Measurements from ENCODE around the gene TMEM108.

TMEM108 gene

DNA sequence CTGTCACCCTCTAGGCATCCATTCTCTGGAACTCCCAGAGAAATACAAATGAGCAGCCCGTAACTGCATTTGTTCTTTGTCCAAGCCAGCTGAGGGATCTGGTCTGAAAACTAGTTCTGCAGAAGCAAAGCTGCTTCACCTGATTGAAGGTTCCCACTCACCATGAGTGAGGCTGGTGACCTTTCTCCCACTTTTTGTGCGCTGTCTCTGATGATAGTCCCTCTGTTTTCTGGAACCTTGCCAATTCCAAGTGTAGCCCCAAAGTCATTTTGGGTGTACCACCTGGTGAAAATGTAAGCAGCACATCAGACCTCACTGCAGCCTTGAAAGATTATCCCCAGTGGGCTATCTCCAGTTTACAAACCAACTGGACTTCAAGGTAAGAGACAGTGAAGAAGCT lies 322.3 kb downstream of the TMEM108 start:
- no peak for DNase-seq (ENCODE audit: low read depth in 2 of 2)

DNA sequence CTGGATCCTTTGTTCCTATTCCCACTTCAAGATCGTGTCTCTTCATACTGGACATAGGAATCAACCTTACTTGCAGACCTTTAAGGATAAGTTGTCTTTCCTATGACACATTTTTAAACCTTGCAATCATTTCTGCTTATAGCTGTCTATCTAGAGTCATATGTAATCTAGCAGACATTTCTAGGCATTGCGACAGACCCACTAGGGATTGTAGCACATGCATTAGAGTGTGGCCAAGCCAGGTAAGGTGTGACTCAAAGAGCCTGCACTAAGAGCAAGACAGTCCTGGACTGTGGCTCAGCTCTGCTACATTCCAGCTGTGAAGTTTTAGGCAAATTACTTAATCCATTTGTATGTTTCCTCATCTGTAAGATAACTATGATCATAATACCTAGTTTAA lies 322.8 kb downstream of the TMEM108 start:
- no peak for DNase-seq (ENCODE audit: low read depth in 2 of 2)

DNA sequence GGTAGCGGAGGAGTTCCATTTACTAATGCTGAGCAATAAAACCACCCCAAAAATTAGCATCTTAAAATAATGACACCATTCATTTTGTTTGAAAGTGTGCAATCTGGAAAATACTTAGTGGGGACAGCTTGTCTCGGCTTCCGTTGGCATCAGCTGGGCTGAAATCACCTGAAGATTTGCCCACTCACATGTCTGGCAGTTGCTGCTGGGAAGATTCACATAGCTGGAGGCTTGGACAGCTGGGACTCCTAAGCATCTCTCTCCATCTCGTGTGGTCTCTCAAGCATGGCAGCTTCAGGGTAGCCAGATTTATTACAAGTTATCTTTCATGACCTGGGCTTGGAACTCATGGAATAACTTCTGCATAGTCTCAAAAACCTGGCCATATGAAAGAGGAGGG lies 323.2 kb downstream of the TMEM108 start:
- DNase-seq (ENCODE audit: low read depth in 2 of 2) = no peak

DNA sequence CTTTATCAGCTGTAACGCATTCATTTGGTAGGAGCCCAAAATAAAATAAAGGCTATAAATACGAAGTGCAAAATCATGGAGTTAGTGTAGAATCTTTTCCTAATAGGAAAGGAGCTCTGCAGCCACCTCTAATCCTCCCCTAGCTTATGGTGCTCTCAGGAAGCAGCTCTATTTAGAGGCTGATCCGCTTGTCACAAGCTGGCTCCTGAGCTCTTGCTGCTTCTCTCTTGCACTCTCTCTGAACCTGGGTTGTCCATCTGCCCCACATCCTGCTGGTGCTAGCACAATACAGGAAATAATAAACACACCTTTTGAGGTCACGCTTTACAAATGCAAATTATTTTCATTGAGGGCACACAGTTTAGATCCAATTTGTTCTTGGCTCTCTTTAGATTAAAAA lies 324.3 kb downstream of the TMEM108 start:
- DNase-seq (ENCODE audit: low read depth in 2 of 2) = no peak

DNA sequence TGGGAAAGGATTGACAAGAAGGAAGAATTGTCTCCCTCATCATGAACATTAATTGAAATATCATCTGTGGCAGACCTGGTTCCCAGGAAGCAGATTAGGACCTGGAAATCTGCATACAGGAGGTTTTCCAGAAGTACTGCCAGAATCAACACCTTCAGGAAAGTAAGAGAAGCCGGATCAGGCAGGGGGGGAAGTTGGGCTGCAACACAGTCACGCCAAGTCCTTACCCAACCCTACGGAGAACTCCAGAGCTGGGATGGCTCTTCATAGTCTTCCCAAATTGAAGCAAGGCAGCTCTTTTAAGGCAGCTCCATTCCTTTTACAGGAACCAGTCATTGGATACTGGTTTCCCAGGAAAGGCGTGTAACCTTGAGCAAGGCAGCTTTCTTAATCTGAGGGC lies 326.5 kb downstream of the TMEM108 start:
- no peak for DNase-seq (ENCODE audit: low read depth in 2 of 2)

DNA sequence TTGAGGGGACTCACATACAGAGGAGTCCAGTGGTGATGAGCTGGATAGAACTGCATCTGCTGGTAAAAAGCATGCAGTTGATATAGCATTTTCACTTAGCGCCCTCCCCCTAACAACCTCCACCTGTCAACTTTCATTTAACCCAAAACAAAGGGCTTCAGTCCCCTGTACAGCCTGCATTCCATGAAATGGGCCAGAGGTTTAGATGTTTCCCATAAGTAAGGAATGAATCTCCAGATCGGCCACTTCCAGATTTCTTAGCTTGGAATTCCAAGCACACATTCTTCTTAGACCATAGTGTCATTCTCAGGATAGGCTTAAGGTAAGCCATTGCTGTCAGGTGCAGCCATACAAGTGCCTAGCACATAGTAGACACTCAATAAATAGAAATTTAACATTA lies 328.7 kb downstream of the TMEM108 start:
- DNase-seq (ENCODE audit: low read depth in 2 of 2) = no peak

DNA sequence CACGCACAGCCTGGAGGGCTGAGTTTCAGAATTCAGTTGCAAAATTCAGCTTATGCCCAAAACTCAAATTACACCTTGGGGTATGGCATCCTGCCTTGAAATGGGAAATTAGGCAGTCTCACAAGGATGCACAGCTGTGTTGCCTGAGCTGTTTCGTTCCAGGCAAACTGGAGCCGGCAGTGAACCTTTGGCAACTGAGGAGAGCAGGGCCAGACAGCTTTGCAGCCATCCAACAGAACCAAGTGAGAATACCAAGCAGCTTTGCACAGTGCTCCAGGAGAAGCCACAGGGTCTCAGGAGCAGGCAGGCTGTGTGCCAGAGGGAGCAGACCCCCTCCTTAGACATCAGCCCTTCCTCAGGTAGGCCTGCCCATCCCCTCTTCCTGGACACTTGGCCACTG lies 329.2 kb downstream of the TMEM108 start:
- no peak for DNase-seq (ENCODE audit: low read depth in 2 of 2)

DNA sequence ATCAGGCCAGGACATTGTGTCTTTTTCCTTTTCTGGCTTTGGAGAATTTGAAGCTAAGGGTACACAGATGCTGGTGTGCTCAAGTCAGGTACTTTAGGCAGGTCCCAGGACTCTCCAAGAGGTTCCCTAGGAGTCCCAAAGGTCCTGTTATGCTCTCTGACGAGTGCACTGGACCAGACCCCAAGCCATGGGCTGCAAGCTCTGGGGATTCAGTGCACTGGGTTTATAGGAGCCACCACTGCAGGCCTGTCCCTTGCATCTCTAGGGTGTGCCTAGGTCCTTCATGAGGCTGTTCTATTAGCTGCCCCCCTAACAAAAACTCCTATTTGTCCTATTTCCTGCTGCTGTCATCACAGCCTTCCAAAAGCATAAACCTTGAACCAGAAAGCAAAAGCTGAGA lies 329.8 kb downstream of the TMEM108 start:
- no peak for DNase-seq (ENCODE audit: low read depth in 2 of 2)

DNA sequence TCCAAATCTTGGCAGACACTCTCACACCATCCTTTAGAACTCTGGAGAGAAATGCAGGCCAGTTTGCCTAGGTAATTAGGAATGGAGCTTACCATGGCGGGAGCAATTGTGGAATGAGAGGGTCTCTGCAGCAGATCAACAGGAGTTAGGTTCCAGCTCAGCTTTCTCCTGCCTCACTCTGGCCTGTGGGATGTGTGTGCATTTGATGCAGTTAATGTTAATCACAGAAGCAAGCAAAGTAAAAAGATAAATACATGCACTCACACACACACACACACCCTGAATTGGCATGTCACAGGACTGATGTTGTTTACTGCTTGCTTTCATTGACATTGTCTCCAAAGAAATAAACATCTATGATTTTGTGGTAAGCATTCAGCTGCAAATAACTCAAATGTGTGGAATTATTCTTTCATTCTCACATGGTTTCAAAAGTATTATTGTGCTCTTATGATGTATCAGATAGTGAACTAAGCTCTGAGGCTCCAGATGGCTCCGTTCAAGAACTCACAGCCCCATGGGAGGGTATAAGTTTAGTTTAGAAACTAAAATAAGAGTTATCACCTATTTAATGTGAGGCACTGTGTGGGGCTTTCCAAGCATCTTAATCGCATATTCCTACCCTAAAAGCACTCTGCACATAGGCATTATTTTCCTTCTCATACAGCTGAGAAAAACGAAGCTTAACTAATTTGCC lies 330.3 kb downstream of the TMEM108 start:
- DNase-seq (ENCODE audit: low read depth in 2 of 2) = no peak

DNA sequence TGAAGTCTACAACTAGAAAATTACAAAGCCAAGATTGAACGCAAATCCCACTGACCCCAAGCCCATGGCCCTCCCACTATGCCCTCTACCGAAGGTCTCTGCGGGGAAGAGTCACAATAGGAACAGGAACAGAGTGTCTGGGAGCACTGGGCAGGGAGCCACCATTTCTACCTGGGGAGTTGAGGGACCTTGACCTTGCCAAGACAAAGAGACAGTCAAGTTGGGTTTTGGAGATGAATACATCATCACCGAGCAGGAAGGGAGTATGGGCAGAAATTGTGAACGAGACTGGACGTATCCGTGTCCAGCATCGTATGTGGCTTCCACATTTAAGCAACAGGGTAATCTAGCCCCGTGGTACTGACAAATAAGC lies 330.9 kb downstream of the TMEM108 start:
- DNase-seq (ENCODE audit: low read depth in 2 of 2) = no peak

DNA sequence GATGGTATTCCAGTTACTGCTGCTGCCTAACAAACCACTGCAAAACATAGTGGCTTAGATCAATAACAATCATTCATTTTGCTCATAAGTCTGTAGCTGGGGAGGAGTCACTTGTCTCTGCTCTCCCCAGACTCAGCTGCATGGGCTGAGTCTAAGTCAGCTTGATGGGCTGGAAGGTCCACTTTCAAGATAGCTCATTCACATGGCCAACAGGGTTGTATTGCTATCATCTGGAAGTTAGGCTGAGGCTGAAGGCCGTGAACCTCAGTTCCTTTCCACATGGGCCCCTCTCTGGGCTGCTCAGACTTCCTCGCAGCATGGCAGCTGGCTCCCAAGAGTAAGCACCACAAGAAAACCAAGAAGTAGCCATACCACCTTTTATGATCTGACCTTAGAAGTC lies 333.0 kb downstream of the TMEM108 start:
- DNase-seq (ENCODE audit: low read depth in 2 of 2) = no peak

DNA sequence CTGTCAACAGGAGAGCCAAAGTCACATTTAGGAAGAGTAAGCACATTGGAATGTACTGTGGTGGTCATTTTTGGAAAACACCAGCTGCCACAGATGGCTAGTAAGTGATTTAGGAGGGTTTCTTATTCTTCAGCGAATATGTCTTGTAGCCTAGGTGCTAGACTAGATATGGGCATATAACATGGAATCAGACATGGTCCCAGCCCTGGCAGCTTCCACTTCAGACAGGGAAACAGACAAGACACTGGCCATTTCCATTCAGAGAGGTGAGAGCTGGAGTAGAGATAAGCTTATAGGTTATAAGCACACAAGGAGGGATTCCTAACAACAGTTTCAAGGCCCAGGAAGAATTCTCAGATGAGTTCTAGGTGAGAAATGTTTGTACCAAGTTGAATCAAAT lies 333.5 kb downstream of the TMEM108 start:
- DNase-seq (ENCODE audit: low read depth in 2 of 2) = no peak

DNA sequence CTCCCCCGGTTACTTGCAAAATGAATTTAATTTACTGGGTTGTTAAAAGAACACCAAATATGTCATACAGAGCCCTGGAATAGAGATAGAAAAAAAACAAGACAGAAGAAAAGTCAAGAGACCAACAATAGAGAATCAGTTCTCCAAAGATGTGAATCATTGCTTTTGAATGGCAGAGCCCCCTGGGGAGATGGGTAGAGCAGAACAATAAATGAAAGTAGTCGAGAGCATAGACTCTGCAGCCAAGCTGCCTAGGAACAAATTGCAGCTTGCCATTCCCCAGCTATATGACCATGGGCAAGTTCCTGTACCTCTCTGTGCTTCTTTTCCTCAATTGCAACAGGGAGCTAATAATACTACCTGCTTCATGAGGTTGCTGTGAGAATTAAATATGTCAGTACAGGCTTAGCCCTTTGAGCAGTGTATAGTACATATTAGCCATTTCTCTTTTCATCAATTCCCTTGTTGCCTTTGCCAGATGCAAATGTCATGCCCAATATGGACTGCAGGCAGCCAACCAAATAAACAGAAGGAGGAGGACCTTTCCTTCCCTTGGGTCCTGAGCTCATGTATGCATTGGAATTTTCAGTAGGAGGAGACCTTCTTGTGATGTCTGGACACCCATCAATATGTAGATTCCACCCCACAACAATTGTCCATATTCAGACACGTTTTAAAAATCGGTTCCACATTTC lies 336.7 kb downstream of the TMEM108 start:
- DNase-seq (ENCODE audit: low read depth in 2 of 2) = no peak

DNA sequence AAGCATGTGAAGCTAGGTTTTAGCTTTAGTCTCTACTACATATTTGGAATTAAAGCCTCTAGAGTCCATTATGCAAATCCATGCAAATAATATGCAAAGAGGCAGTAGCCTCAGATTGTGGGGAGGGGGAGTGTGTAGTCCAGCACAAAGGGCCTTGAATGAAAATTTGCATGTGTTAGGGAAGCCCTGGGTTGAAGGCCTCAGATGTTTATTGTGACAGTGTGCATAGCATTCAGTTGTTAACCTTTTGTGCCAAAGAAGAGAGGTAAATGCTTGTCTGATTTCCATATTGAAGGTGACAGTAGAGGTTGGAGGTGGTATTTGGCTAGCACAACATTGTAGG lies 337.2 kb downstream of the TMEM108 start:
- DNase-seq (ENCODE audit: low read depth in 2 of 2) = no peak

DNA sequence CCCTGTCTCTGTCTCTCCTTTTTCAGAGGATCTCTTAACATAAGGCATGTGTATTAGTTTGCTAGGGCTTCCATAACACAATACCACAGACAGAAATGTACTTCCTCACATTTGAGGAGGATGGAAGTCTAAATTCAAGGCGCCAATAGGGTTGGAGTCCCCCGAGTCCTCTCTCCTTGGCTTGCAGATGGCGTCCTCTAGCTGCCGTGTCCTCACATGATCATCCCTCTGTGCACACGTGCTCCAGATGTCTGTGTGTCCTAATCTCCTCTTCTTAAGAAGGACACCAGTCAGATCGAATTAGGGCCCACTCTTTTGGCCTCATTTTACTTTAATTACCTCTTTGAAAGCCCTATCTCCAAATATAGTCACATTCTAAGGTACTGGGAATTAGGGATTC lies 338.6 kb downstream of the TMEM108 start:
- DNase-seq (ENCODE audit: low read depth in 2 of 2) = no peak

DNA sequence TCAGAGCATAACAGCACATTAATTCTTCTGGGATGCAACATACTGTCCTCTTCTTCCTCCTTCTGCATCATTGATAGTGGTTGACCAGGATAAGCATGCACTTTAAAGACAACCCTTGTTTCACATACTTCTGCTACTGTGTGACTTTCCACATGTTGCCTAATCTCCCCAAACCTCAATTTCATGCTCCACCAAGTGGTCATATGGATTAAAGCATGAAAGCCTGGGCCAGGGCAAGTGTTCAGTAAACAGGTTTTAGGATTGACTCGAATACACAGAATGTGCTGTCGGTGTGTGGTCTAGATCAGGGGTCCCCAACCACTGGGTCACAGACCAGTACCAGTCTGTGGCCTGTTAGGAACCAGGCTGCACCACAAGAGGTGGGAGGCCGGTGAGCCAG lies 339.2 kb downstream of the TMEM108 start:
- DNase-seq (ENCODE audit: low read depth in 2 of 2) = no peak

DNA sequence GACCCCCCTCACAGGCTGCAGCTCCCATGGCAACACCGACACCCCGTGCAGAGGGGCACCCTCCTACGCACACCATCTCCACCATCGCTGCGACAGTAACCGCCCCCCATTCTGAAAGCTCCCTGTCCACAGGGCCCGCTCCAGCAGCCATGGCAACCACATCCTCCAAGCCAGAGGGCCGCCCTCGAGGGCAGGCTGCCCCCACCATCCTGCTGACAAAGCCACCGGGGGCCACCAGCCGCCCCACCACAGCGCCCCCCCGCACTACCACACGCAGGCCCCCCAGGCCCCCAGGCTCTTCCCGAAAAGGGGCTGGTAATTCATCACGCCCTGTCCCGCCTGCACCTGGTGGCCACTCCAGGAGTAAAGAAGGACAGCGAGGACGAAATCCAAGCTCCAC lies 341.7 kb downstream of the TMEM108 start:
- DNase-seq (ENCODE audit: low read depth in 2 of 2) = no peak

DNA sequence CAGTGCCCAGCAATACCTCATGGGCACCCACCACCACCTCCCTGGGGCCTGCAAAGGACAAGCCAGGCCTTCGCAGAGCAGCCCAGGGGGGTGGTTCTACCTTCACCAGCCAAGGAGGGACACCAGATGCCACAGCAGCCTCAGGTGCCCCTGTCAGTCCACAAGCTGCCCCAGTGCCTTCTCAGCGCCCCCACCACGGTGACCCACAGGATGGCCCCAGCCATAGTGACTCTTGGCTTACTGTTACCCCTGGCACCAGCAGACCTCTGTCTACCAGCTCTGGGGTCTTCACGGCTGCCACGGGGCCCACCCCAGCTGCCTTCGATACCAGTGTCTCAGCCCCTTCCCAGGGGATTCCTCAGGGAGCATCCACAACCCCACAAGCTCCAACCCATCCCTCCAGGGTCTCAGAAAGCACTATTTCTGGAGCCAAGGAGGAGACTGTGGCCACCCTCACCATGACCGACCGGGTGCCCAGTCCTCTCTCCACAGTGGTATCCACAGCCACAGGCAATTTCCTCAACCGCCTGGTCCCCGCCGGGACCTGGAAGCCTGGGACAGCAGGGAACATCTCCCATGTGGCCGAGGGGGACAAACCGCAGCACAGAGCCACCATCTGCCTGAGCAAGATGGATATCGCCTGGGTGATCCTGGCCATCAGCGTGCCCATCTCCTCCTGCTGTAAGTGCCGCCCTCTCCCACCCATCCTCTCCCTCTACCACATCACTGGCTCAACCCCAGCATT lies 342.5 kb downstream of the TMEM108 start:
- no peak for DNase-seq (ENCODE audit: low read depth in 2 of 2)

DNA sequence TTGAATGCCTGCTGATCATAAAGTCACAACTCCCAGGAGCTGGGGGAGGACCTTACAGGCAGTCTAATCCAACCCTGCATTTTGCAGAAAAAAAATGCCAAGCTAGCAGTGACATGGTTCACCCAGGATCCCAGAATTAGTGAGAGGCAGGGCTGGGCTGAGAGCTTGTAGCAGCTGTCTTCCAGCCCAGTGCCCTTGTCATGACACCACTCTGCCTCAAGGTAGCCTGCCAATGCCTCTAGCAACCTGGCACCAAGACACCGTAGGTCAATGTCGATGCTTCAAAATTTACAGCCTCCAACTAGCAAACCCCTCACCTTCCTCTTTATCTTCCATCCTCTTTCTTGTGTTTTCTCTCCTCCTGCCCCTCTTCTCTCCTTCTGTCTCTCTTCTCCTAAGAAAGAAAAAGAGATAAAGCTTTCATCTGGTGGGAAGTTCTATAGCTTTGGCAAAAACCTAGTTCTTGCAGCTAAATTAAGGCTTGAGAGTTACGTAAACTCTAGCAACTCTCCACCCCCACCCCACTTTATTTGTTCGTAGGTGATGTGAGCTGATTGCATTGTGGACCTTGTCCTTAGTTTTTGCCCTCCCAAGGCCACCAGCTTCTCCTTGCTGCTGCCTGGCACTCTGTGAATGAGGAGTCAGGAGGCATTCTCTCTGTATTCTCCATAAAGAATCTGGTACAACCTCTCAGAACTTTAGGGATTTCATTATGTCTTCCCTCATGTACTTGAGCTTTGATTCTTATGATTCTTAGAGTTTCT lies 343.3 kb downstream of the TMEM108 start:
- DNase-seq (ENCODE audit: low read depth in 2 of 2) = no peak

DNA sequence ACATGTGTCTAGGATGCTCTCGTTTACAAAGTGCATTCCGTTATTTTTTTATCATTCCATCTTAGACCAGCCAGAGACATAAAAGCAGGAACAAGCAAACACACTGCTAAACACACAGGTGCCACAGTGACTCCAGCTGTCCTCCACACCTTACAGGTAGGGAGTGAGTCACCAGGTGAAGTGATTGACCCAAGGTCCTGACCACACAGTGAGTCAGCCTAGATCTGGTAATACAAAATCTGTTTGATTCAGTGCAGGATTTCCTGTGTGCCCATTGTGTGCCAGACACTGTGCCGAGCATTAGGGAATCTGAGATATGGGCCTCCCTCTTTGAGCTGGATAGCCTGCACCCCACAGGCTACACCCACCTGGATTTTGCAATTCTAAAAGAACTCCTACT lies 345.0 kb downstream of the TMEM108 start:
- no peak for DNase-seq (ENCODE audit: low read depth in 2 of 2)

DNA sequence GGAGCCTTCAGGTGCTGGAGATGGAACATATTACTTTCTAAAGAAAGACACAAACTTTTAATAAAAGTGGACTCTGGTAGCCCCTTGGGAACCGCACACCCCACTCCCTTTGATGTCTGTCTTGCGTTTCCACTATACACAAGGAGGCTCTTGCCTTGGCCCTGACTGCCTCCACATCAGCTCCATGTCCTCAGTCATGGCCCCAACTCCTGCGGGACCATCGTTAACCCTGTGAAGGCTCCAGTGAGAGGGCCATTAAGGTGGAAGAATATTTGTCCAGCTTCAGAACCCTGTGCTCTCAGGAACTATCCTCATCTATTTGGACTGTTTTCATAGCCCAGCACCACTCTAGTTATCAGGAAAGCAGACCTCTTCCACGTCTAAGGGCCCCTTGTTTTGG lies 345.6 kb downstream of the TMEM108 start:
- DNase-seq (ENCODE audit: low read depth in 2 of 2) = no peak

DNA sequence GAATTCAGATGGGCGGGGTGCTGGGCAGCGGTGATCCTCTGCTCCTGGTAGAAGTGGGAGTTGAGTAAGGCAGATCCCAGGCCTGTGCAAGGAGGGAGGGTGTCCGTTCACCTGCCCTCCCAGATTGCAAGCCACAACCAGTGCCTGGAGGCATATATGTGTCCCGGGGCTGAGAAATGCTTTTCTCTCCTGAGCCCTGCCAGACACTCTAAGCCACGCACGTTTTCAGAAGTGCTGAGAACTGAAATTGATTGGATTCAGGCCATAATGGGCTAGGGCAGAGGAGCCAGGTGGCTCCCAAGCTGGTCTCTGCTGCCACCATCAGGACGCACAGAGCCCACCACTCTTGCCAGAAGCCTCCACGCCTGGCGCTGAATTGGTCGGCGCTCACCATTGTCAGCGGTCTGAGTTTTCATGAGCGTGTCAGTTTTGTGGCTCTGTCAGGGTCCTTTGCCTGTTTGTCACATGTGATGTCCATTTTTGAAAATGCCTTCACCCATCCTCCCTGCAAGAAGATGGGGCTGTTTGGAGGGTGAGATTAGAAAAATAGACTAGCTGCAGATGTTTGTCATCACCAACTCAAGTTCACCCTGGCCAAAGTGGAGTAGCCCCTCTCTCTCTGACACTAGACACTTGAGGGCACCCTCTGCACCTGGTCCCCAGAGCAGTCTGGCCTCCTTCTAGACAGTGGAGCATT lies 346.3 kb downstream of the TMEM108 start:
- peak; percentile 2 to 16 for DNase-seq (ENCODE audit: low read depth in 2 of 2)
